ENCODE results near the gene VSX1.

Gene VSX1

GRCh38 chr20:25066386-25066785 lies 15.6 kb downstream of the VSX1 start:
- no peak for DNase-seq (ENCODE audit: low read depth)
- no peak for TF ChIP-seq CTCF (IDR thresholded peaks at IDR 0.05; ENCODE audit: insufficient read depth, low read depth, low read length, missing control alignments)
- H3K4me3 ChIP-seq (ENCODE audit: low read depth, low read length), result no peak overlapping the region

- H3K4me3 ChIP-seq (ENCODE audit: low read depth, low read length), result no peak overlapping the region
- peak; percentile 79 for DNase-seq (ENCODE audit: low read depth)
- peak; percentile 76 for TF ChIP-seq CTCF (IDR thresholded peaks at IDR 0.05; ENCODE audit: insufficient read depth, low read depth, low read length, missing control alignments)
Measured at GRCh38 chr20:25065625-25066338, 16.2 kb downstream of the VSX1 start.

GRCh38 chr20:25065072-25065624 lies 16.8 kb downstream of the VSX1 start:
- no peak for DNase-seq (ENCODE audit: low read depth)
- no peak overlapping the region for H3K4me3 ChIP-seq (ENCODE audit: low read depth, low read length)
- no peak for TF ChIP-seq CTCF (IDR thresholded peaks at IDR 0.05; ENCODE audit: insufficient read depth, low read depth, low read length, missing control alignments)

GRCh38 chr20:25064561-25065071 lies 17.3 kb downstream of the VSX1 start:
- TF ChIP-seq CTCF (IDR thresholded peaks at IDR 0.05; ENCODE audit: insufficient read depth, low read depth, low read length, missing control alignments), result no peak
- no peak for DNase-seq (ENCODE audit: low read depth)
- no peak overlapping the region for H3K4me3 ChIP-seq (ENCODE audit: low read depth, low read length)

- no peak for DNase-seq (ENCODE audit: low read depth)
- TF ChIP-seq CTCF (IDR thresholded peaks at IDR 0.05; ENCODE audit: insufficient read depth, low read depth, low read length, missing control alignments), result no peak
- H3K4me3 ChIP-seq (ENCODE audit: low read depth, low read length), result no peak overlapping the region
Measured at GRCh38 chr20:25063981-25064380, 18.0 kb downstream of the VSX1 start.

GRCh38 chr20:25063546-25063945 lies 18.4 kb downstream of the VSX1 start:
- TF ChIP-seq CTCF (IDR thresholded peaks at IDR 0.05; ENCODE audit: insufficient read depth, low read depth, low read length, missing control alignments), result no peak
- DNase-seq (ENCODE audit: low read depth), result no peak

More at GRCh38 chr20:25063546-25063945, 18.4 kb downstream of the VSX1 start:
- H3K4me3 ChIP-seq (ENCODE audit: low read depth, low read length), result no peak overlapping the region

All from GM12865 (cell line).